NCI-H2107 treated with DMSO at 0.1 percent for 48 hours (cell line): ENCODE data around the gene RNLS.
"Not testable (repeated sequence)": the region's sequence is repeated elsewhere in the genome, so short reads cannot be mapped to it uniquely, and the experiment has no call there.

ENCODE experiments used
- DNase-seq: peaks from one replicate; lab custom pipeline; 2025; ENCODE audit not compliant: unreplicated experiment; lab: John Stamatoyannopoulos, UW

Gene RNLS

DNA sequence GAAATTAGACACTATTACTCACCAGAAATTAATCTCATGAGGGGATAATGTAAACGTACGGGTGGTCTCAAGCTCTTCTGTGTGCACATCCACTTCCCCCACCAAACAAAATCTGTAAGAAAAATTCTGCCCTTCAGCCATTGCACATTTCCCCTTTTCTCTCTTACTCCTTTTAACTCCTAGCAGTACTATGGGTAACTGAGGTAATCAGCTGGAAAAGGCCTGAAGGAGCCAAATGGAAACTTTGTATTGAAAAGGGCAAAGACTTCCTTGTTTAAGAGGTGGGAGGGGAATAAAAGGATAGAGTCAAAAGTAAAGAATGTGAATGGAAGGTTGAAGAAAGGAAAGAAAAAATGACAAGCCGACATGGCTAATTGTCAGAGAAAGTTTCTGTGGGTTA is 273.8 kb downstream of the RNLS start:
- no peak for DNase-seq

GRCh38 chr10:88308361-88308760 is 274.8 kb downstream of the RNLS start:
- not testable (repeated sequence) for DNase-seq

DNA sequence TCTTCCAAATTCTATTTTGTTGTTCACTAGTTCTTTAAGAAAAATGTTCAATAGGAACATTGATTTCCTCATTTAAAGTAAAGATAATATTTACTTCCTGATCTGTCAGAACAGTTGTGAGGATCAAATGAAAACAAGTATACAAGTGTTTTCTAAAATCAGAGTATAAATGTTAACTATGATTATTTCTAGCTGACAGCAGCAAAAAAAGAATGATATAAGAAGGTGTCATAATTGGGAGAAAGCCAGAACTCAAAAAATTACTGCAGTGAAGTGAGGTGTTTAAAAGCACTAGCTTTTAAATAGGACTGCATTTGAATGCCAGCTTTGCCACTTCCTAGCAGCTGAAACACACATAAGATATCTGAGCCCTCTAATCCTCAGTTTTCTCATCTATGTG is 283.3 kb downstream of the RNLS start:
- DNase-seq = no peak

- no peak for DNase-seq
Observed at GRCh38 chr10:88297103-88297502, 286.0 kb downstream of the RNLS start.

DNA sequence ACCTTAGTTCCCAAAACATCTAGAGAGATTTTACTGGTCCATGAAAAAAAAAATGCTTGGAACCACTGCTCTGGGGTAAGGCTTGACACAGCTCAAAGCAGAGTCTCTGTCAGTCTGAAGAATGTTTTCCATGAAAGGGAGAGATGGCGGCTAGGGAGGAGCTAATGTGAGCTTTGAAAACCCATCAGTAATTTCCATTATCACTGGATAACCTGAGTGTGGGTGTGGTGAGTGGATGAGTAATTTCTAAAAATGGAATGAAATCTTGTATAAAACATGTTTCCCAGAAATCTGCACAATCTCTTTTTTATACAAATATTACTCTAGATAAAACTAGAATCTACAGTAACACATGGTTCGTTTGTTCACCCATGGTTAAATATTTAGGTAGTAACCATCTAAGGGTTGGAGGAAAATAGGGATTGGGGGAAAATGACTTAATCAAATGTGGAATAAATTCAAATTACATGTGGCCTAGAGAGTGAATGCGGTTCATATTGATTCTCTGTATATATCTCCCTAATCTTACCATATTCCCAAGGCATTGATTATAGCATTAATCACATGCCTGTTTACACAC is 289.4 kb downstream of the RNLS start:
- DNase-seq = no peak

GRCh38 chr10:88293073-88293472 is 290.0 kb downstream of the RNLS start:
- DNase-seq = no peak

GRCh38 chr10:88292185-88292514 is 291.0 kb downstream of the RNLS start:
- no peak for DNase-seq

- DNase-seq = no peak
Observed at GRCh38 chr10:88291289-88292184, 291.6 kb downstream of the RNLS start.

- no peak for DNase-seq
Observed at GRCh38 chr10:88289342-88289741, 293.8 kb downstream of the RNLS start.

DNA sequence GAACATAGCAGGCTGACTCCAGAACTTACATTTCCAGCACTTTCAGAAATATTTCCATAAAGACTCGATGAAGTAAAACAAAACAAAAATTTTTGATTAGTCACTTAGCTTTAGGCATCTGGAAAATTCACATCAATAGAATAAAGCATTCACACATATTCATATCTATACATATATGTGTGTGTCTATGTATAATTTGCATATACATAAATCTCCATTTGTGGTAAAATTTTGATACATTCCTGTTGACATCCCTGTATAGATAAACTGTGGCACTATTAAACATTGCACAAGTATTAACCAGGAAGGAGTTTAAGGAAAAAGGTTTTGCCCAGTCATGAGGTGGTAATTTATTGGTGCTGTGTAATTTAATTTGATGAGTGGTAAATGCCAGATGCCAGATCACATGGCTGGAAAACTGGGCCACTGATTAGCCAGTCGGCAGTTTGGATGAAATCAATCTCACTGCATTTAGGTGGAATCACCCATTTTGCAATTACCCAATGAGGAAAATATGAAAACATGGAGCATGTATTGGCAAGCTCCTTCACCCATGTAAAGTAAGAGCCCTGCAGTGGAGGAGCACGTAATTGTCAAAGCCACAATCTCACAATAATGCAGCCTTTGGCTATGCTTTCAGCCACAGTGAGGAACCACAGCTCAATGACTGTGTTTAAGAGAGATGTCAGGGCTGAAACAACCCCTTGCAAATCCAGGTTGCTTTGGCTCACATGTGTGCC is 294.6 kb downstream of the RNLS start:
- no peak for DNase-seq

DNA sequence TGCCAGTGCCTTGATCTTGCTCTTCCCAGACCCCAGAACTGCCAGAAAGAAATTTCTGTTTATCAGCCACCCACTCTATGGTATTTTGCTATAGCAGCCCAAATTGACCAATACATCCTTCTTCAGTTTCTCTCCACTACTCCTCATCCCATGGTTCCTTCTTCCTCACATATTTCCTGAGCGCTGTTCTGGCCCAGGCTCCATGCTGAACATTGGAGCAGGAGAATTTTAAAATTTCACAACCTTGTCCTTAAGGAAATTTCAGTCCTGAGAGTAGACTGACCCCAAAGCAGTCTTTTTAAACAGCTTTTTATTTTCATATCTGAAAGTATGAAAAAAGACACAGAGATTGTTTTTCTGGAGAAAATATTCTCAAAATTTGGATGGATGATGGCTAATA is 297.1 kb downstream of the RNLS start:
- no peak for DNase-seq

GRCh38 chr10:88281592-88282347 is 301.3 kb downstream of the RNLS start:
- DNase-seq = no peak

DNA sequence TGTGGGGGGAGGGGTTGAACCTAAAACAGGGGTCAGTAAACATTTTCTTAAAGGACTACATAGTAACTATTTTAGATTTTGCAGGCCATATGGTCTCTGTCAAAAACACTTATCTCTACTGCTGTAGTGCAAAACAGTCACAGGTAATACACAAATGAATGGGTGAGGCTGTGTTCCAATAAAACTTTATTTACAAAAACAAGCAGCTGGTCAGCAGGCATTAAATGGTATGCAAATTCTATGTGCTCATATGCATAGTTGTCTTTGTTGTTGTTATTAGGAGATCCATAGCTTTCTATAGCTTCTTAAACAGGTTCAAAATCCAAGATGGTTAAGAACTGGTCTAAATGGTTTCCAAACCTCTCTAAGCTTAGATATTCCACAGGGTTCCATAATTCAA is 302.6 kb downstream of the RNLS start:
- DNase-seq = no peak

- DNase-seq = no peak
Observed at GRCh38 chr10:88278912-88279311, 304.2 kb downstream of the RNLS start.

GRCh38 chr10:88276945-88277344 is 306.2 kb downstream of the RNLS start:
- DNase-seq = not testable (repeated sequence)

DNA sequence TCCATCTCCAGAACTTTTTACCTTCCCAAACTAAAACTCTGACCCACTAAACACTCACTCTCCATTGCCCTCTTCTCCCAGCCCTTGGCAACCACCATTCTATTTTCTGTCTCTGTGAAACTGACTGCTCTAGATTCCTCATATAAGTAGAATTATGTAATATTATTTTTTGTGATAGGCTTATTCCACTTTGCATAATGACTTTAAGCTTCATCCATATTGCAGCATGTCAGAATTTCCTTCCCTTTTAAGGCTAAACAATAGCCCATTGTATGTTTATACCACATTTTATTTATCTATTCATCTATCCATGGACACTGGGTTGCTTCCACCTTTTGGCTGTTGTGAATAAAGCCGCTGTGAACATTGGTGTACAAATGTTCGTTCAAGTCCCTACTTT is 308.8 kb downstream of the RNLS start:
- no peak for DNase-seq

GRCh38 chr10:88273567-88273966 is 309.6 kb downstream of the RNLS start:
- DNase-seq = no peak

GRCh38 chr10:88271761-88272543 is 311.2 kb downstream of the RNLS start:
- no peak for DNase-seq

DNA sequence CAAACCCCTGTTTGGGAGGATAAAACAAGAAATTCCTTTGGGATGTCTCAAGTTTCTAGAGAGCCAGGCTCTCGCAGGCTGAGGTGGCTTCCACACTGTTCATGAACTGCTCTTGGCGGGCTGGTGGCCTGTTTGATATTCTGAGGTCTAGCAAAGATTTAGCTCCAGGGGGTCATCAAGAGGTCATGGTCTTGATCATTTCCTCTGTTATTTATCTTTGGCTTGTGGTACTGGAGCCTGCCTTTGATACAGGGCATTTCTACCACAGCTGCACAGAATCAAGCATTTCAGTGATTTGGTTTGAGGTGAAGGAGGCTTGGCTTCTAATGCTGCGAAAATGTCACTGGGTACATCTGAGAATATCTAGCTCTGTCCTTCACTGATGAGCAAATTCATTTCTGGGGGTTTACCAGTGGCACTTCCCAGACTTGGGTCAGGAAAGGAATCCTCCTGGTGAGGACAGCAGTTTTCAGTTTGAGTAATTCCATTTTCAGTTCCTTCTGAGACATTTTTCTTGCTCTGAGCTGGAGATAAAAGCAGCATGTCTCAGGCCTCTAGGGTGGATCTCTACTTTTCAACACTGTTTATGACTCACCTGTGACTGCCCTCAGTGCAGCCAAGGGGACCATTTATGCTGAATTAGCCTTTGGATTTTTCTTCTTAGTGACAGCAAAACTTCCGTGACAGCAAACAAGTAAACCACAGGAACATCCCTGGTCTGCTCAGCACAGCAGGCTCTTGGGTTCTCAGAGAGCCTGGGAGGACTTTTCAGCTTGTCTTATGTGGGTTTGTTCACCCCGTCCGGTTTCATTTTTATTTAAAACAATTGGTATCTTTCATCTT is 312.0 kb downstream of the RNLS start:
- no peak for DNase-seq
